HepG2 (cell line): ENCODE results near the gene ATP8B1. TPM values are rescaled to one million over a fixed set of nuclear protein-coding genes. Genes with fewer than 3 reads are reported as not detected.
A peak's percentile ranks its signal among the peaks of the same experiment; 100 is the strongest.

Source experiments
- ATAC-seq: fragments of 200-7000 bp; cut with Tn5 transposase; 3 replicates; pipeline ENCODE4 v1.9.1; 2020; ENCODE audit warnings: mild to moderate bottlenecking, moderate library complexity
- BruUV-seq: library from RNA; stranded (reverse); fragments of 400-500 nt; replicated peaks from 2 replicates; lab custom pipeline; 2021; lab: Mats Ljungman, UMichigan
- CTCF ChIA-PET: fragments of 300-600 bp; formaldehyde crosslinking; extraction: SDS; loops from one replicate; lab custom pipeline; 2021; ENCODE audit warnings: low total read pairs, inconsistent platforms, low intra/inter-chr PET ratio; lab: Yijun Ruan, JAX
- POLR2A ChIA-PET: fragments of 350-600 bp; sonication (Branson Sonifier 250); formaldehyde crosslinking; loops from one replicate; lab custom pipeline; 2020; ENCODE audit warnings: antibody characterized with exemption, inconsistent platforms; lab: Yijun Ruan, JAX
- DNase-seq: peaks from one replicate; pipeline ENCODE4 v3.0.0-alpha.2; 2015; ENCODE audit warnings: low spot score
- FAIRE-seq: peaks from 3 replicates; lab custom pipeline; 2011; peaks lifted over from hg19 to GRCh38; lab: Jason Lieb, UNC
- H2AFZ ChIP-seq: one replicate; pipeline ENCODE4 v1.6.1; 2011; ENCODE audit warnings: low read length, inconsistent platforms
- H3K27ac ChIP-seq: fragments of 300-600 bp; 3 replicates; pipeline ENCODE4 v1.8.0; 2011; ENCODE audit warnings: mixed run types, mild to moderate bottlenecking, mixed read lengths, low read length, inconsistent platforms; ENCODE audit not compliant: insufficient read depth; ENCODE audit errors: extremely low read length
- H3K27me3 ChIP-seq, 2 experiments: fragments of 200-600 bp in 1 of 2; 2 replicates in 1 of 2; 3 replicates in 1 of 2; pipeline versions ENCODE4 v1.6.0 to v1.8.0; 2011; ENCODE audit warnings: low read length in 2 of 2, mild to moderate bottlenecking in 2 of 2, moderate library complexity in 2 of 2, inconsistent platforms in 1 of 2; ENCODE audit not compliant: insufficient read depth in 2 of 2, control insufficient read depth in 1 of 2
- H3K36me3 ChIP-seq, 2 experiments: fragments of 200-600 bp in 1 of 2; replicated peaks in 1 of 2; 2 replicates in 1 of 2; 3 replicates in 1 of 2; pipeline versions ENCODE4 v1.5.1 to v1.8.0; 2011; ENCODE audit warnings: low read length in 2 of 2, inconsistent platforms in 1 of 2; ENCODE audit not compliant: insufficient read depth in 2 of 2, control insufficient read depth in 1 of 2
- H3K4me1 ChIP-seq: 2 replicates; pipeline ENCODE4 v1.5.1; 2012; ENCODE audit warnings: low read length, inconsistent platforms; ENCODE audit not compliant: insufficient read depth
- H3K4me2 ChIP-seq: 2 replicates; pipeline ENCODE4 v1.6.0; 2011; ENCODE audit warnings: low read depth, low read length, inconsistent platforms
- H3K4me3 ChIP-seq, 3 experiments: fragments of 200-600 bp in 1 of 3; sonication (generic), shearing (Covaris generic) in 1 of 3; replicated peaks in 1 of 3; 2 replicates each; pipeline ENCODE4 v1.5.1; 2011 to 2016; ENCODE audit warnings: low read length in 3 of 3, inconsistent platforms in 2 of 3, low read depth in 2 of 3, mild to moderate bottlenecking in 2 of 3, control low read depth in 1 of 3, mixed read lengths in 1 of 3; ENCODE audit not compliant: insufficient read depth in 1 of 3
- H3K79me2 ChIP-seq: one replicate; pipeline ENCODE4 v1.6.1; 2011; ENCODE audit warnings: low read length, inconsistent platforms; ENCODE audit not compliant: insufficient read depth
- H3K9ac ChIP-seq: 2 replicates; pipeline ENCODE4 v1.6.0; 2011; ENCODE audit warnings: mild to moderate bottlenecking, low read depth, low read length, inconsistent platforms; ENCODE audit not compliant: insufficient read depth
- H3K9me3 ChIP-seq: 2 replicates; pipeline ENCODE4 v1.5.1; 2012; ENCODE audit warnings: mild to moderate bottlenecking, low read length
- H4K20me1 ChIP-seq: 2 replicates; pipeline ENCODE4 v1.6.0; 2011; ENCODE audit warnings: inconsistent platforms, mild to moderate bottlenecking, low read length, moderate library complexity; ENCODE audit not compliant: insufficient read depth
- AGO1 ChIP-seq: fragments of 200-400 bp; formaldehyde crosslinking; IDR thresholded peaks from 2 replicates; pipeline ENCODE4 v1.6.1; 2017; ENCODE audit warnings: mild to moderate bottlenecking, low read depth, low read length, moderate library complexity; ENCODE audit not compliant: poor library complexity, severe bottlenecking
- EED ChIP-seq: sonication (generic); formaldehyde crosslinking; IDR thresholded peaks from 2 replicates; pipeline ENCODE4 v1.5.0; 2020; ENCODE audit warnings: mild to moderate bottlenecking, missing genetic modification reagents
- GMEB1 ChIP-seq: sonication (generic); formaldehyde crosslinking; IDR thresholded peaks from 2 replicates; pipeline ENCODE4 v1.5.1; 2020; ENCODE audit warnings: missing genetic modification reagents, mild to moderate bottlenecking, borderline replicate concordance
- GMEB2 ChIP-seq: IDR thresholded peaks from 2 replicates; pipeline ENCODE4 v1.6.1; 2016; ENCODE audit warnings: missing biosample characterization, missing genetic modification reagents, low read depth
- MAFK ChIP-seq, 2 experiments: IDR thresholded peaks in 1 of 2; conservative IDR thresholded peaks in 1 of 2; 2 replicates each; pipeline ENCODE4 v1.6.1; 2011; ENCODE audit warnings: improper control_type of control experiment in 2 of 2, low read length in 2 of 2
- MEIS1 ChIP-seq: sonication (generic); formaldehyde crosslinking; IDR thresholded peaks from 2 replicates; pipeline ENCODE4 v1.9.0; 2021; ENCODE audit warnings: mild to moderate bottlenecking, missing genetic modification reagents, moderate library complexity, borderline replicate concordance
- MTA3 ChIP-seq: sonication (generic); formaldehyde crosslinking; IDR thresholded peaks from 2 replicates; pipeline ENCODE4 v1.4.0; 2020; ENCODE audit warnings: missing genetic modification reagents
- MXD3 ChIP-seq: IDR thresholded peaks from 2 replicates; pipeline ENCODE4 v1.6.1; 2016; ENCODE audit warnings: mild to moderate bottlenecking, missing biosample characterization, missing genetic modification reagents
- RCOR2 ChIP-seq: IDR thresholded peaks from 2 replicates; pipeline ENCODE4 v1.6.1; 2016; ENCODE audit warnings: missing biosample characterization, missing genetic modification reagents
- TBL1XR1 ChIP-seq: fragments of 150-350 bp; IDR thresholded peaks from 2 replicates; pipeline ENCODE4 v1.6.1; 2014; ENCODE audit warnings: borderline replicate concordance, low read length; ENCODE audit not compliant: partially characterized antibody
- ZHX1 ChIP-seq: sonication (generic); formaldehyde crosslinking; IDR thresholded peaks from 2 replicates; pipeline ENCODE4 v1.8.1; 2022; ENCODE audit warnings: low read depth, mild to moderate bottlenecking, missing genetic modification reagents
- WGBS: methylation state at CpG from one replicate; pipeline ENCODE4 v1.1.6; 2017; ENCODE audit warnings: low lambda C conversion rate; 5-methylcytosine and 5-hydroxymethylcytosine counted together
- in situ Hi-C: cut with HindIII; loops from 2 replicates; pipeline ENCODE4 v1.10.0; 2017; ENCODE audit warnings: low pct_unique_long_range_greater_than_20kb; ENCODE audit not compliant: extremely low pct_ligation_motif_present
- intact Hi-C: fragments of 100-400 bp; cut with micrococcal nuclease; formaldehyde crosslinking; loops from one replicate; pipeline ENCODE4 v1.10.0; 2022; ENCODE audit not compliant: unreplicated experiment
- polyA plus RNA-seq, 8 experiments: library from polyadenylated mRNA; depleted of rRNA in 3 of 8; stranded (reverse) in 7 of 8; unstranded in 1 of 8; fragments of >200 nt; fragmentation: Illumina TruSeq in 4 of 8; extraction: Trizol in 4 of 8; gene quantifications; 2 replicates each; pipeline versions ENCODE4 v1.2.1 to v1.2.3, GENCODE V29; 2011 to 2016; ENCODE audit warnings: low read depth in 4 of 8, missing spikeins in 1 of 8, mixed read lengths in 1 of 8; ENCODE audit not compliant: insufficient read depth in 1 of 8
- total RNA-seq, 5 experiments: library from RNA; depleted of rRNA; stranded (reverse); fragments of >200 nt; fragmentation: Illumina TruSeq; extraction: Trizol; gene quantifications; 2 replicates each; pipeline ENCODE4 v1.2.3, GENCODE V29; 2016; ENCODE audit warnings: low read depth in 1 of 5

The ATP8B1 gene
- total and polyA plus RNA-seq, 2 of the 13 experiments (the other 11 are each of a cell fraction or from before 2014, with no cell fraction given), result 2.8 to 4.0 TPM

- TF ChIP-seq AGO1, result no peak
- TF ChIP-seq EED (CRISPR knock-in tag), result no peak
- TF ChIP-seq GMEB2 (CRISPR knock-in tag), result no peak
- no peak for TF ChIP-seq TBL1XR1
- no peak for TF ChIP-seq RCOR2 (CRISPR knock-in tag)
- TF ChIP-seq GMEB1 (CRISPR knock-in tag), result no peak
Measured at GRCh38 chr18:57832730-57833129, 29.6 kb upstream of the ATP8B1 start (continued).

- H3K4me3 ChIP-seq, result no peak overlapping the region
- peaks cover 19% of the 10 kb centered on the region for H3K4me1 ChIP-seq
- ChIA-PET CTCF (no interaction called here), POLR2A (no interaction called here)
- BruUV-seq, result no TSS peak
- H3K79me2 ChIP-seq, result no peaks in the 10 kb centered on the region
- WGBS, result 64% methylated on average over 13 of the region's 14 CpGs
- H4K20me1 ChIP-seq, result no peaks in the 10 kb centered on the region
- no peak overlapping the region for H3K9ac ChIP-seq
- H3K36me3 ChIP-seq, result no peaks in the 10 kb centered on the region
- no peaks in the 10 kb centered on the region for H3K9me3 ChIP-seq
- H2AFZ ChIP-seq, result no peak overlapping the region
- in situ Hi-C loops (no loop called here), intact Hi-C loops (no loop called here)
- TF ChIP-seq MEIS1 (no peak), MTA3 (CRISPR knock-in tag) (no peak), ZHX1 (CRISPR knock-in tag) (no peak), MXD3 (CRISPR knock-in tag) (no peak), MAFK (conservative IDR thresholded peaks at IDR 0.05 in 1 of 2, IDR thresholded peaks at IDR 0.05 in 1 of 2; ENCODE audit: low read length in 2 of 2) (peak in 1 of 2 experiments; percentile 57; a peak in 3 of 4 replicates)
- H3K4me2 ChIP-seq, result no peak overlapping the region
- DNase-seq, result no peak
- FAIRE-seq, result no peak
- H3K27ac ChIP-seq, result no peak overlapping the region
- no peak for ATAC-seq
- H3K27me3 ChIP-seq, result no peaks in the 10 kb centered on the region
Measured at GRCh38 chr18:57831597-57832377, 28.7 kb upstream of the ATP8B1 start.
